HepG2 (cell line): ENCODE data around the gene PCDHGA1. TPM values are rescaled to one million over a fixed set of nuclear protein-coding genes. Genes with fewer than 3 reads are reported as not detected.

ENCODE experiments used
- ATAC-seq: fragments of 200-7000 bp; cut with Tn5 transposase; 3 replicates; pipeline ENCODE4 v1.9.1; 2020; ENCODE audit warnings: mild to moderate bottlenecking, moderate library complexity
- BruUV-seq: library from RNA; stranded (reverse); fragments of 400-500 nt; replicated peaks from 2 replicates; lab custom pipeline; 2021; lab: Mats Ljungman, UMichigan
- CTCF ChIA-PET: fragments of 300-600 bp; formaldehyde crosslinking; extraction: SDS; loops from one replicate; lab custom pipeline; 2021; ENCODE audit warnings: low total read pairs, inconsistent platforms, low intra/inter-chr PET ratio; lab: Yijun Ruan, JAX
- POLR2A ChIA-PET: fragments of 350-600 bp; sonication (Branson Sonifier 250); formaldehyde crosslinking; loops from one replicate; lab custom pipeline; 2020; ENCODE audit warnings: antibody characterized with exemption, inconsistent platforms; lab: Yijun Ruan, JAX
- DNase-seq: peaks from one replicate; pipeline ENCODE4 v3.0.0-alpha.2; 2015; ENCODE audit warnings: low spot score
- FAIRE-seq: peaks from 3 replicates; lab custom pipeline; 2011; peaks lifted over from hg19 to GRCh38; lab: Jason Lieb, UNC
- H2AFZ ChIP-seq: one replicate; pipeline ENCODE4 v1.6.1; 2011; ENCODE audit warnings: low read length, inconsistent platforms
- H3K27ac ChIP-seq: fragments of 300-600 bp; 3 replicates; pipeline ENCODE4 v1.8.0; 2011; ENCODE audit warnings: mixed run types, mild to moderate bottlenecking, mixed read lengths, low read length, inconsistent platforms; ENCODE audit not compliant: insufficient read depth; ENCODE audit errors: extremely low read length
- H3K27me3 ChIP-seq, 2 experiments: fragments of 200-600 bp in 1 of 2; 2 replicates in 1 of 2; 3 replicates in 1 of 2; pipeline versions ENCODE4 v1.6.0 to v1.8.0; 2011; ENCODE audit warnings: low read length in 2 of 2, mild to moderate bottlenecking in 2 of 2, moderate library complexity in 2 of 2, inconsistent platforms in 1 of 2; ENCODE audit not compliant: insufficient read depth in 2 of 2, control insufficient read depth in 1 of 2
- H3K36me3 ChIP-seq, 2 experiments: fragments of 200-600 bp in 1 of 2; replicated peaks in 1 of 2; 2 replicates in 1 of 2; 3 replicates in 1 of 2; pipeline versions ENCODE4 v1.5.1 to v1.8.0; 2011; ENCODE audit warnings: low read length in 2 of 2, inconsistent platforms in 1 of 2; ENCODE audit not compliant: insufficient read depth in 2 of 2, control insufficient read depth in 1 of 2
- H3K4me1 ChIP-seq: 2 replicates; pipeline ENCODE4 v1.5.1; 2012; ENCODE audit warnings: low read length, inconsistent platforms; ENCODE audit not compliant: insufficient read depth
- H3K4me2 ChIP-seq: 2 replicates; pipeline ENCODE4 v1.6.0; 2011; ENCODE audit warnings: low read depth, low read length, inconsistent platforms
- H3K4me3 ChIP-seq, 3 experiments: fragments of 200-600 bp in 1 of 3; sonication (generic), shearing (Covaris generic) in 1 of 3; replicated peaks in 1 of 3; 2 replicates each; pipeline ENCODE4 v1.5.1; 2011 to 2016; ENCODE audit warnings: low read length in 3 of 3, inconsistent platforms in 2 of 3, low read depth in 2 of 3, mild to moderate bottlenecking in 2 of 3, control low read depth in 1 of 3, mixed read lengths in 1 of 3; ENCODE audit not compliant: insufficient read depth in 1 of 3
- H3K79me2 ChIP-seq: one replicate; pipeline ENCODE4 v1.6.1; 2011; ENCODE audit warnings: low read length, inconsistent platforms; ENCODE audit not compliant: insufficient read depth
- H3K9ac ChIP-seq: 2 replicates; pipeline ENCODE4 v1.6.0; 2011; ENCODE audit warnings: mild to moderate bottlenecking, low read depth, low read length, inconsistent platforms; ENCODE audit not compliant: insufficient read depth
- H3K9me3 ChIP-seq: 2 replicates; pipeline ENCODE4 v1.5.1; 2012; ENCODE audit warnings: mild to moderate bottlenecking, low read length
- H4K20me1 ChIP-seq: 2 replicates; pipeline ENCODE4 v1.6.0; 2011; ENCODE audit warnings: inconsistent platforms, mild to moderate bottlenecking, low read length, moderate library complexity; ENCODE audit not compliant: insufficient read depth
- DNMT3B ChIP-seq: conservative IDR thresholded peaks from 2 replicates; pipeline ENCODE4 v1.6.1; 2016; ENCODE audit warnings: missing biosample characterization, control low read depth
- MED13 ChIP-seq: sonication (generic); formaldehyde crosslinking; IDR thresholded peaks from 2 replicates; pipeline ENCODE4 v1.5.0; 2020; ENCODE audit warnings: missing genetic modification reagents
- NFIB ChIP-seq: sonication (generic); formaldehyde crosslinking; IDR thresholded peaks from 2 replicates; pipeline ENCODE4 v1.9.0; 2021; ENCODE audit warnings: missing genetic modification reagents, mild to moderate bottlenecking, borderline replicate concordance
- RAD21 ChIP-seq: fragments of 450-650 bp; formaldehyde crosslinking; IDR thresholded peaks from 2 replicates; pipeline ENCODE4 v1.5.0; 2020; ENCODE audit warnings: mild to moderate bottlenecking
- RBFOX2 ChIP-seq: fragments of 200-400 bp; formaldehyde crosslinking; IDR thresholded peaks from 2 replicates; pipeline ENCODE4 v1.6.1; 2017; ENCODE audit warnings: low read depth, mild to moderate bottlenecking, low read length
- SNAI1 ChIP-seq: sonication (generic); formaldehyde crosslinking; IDR thresholded peaks from 2 replicates; pipeline ENCODE4 v1.5.0; 2020; ENCODE audit warnings: mild to moderate bottlenecking, missing genetic modification reagents, borderline replicate concordance
- ZBTB1 ChIP-seq: sonication (generic); formaldehyde crosslinking; IDR thresholded peaks from 2 replicates; pipeline ENCODE4 v1.4.0; 2020; ENCODE audit warnings: missing genetic modification reagents, borderline replicate concordance
- ZFX ChIP-seq: sonication (generic); formaldehyde crosslinking; IDR thresholded peaks from 2 replicates; pipeline ENCODE4 v1.4.0; 2020; ENCODE audit warnings: mild to moderate bottlenecking, low read depth, missing genetic modification reagents, moderate library complexity
- ZNF234 ChIP-seq: sonication (generic); formaldehyde crosslinking; conservative IDR thresholded peaks from 2 replicates; pipeline ENCODE4 v1.5.1; 2020; ENCODE audit warnings: mild to moderate bottlenecking, missing genetic modification reagents
- ZNF414 ChIP-seq: sonication (generic); formaldehyde crosslinking; IDR thresholded peaks from 2 replicates; pipeline ENCODE4 v1.5.0; 2020; ENCODE audit warnings: missing genetic modification reagents
- ZNF441 ChIP-seq: sonication (generic); formaldehyde crosslinking; IDR thresholded peaks from 2 replicates; pipeline ENCODE4 v1.7.0; 2021; ENCODE audit warnings: missing genetic modification reagents, borderline replicate concordance
- ZNF75D ChIP-seq: sonication (generic); formaldehyde crosslinking; IDR thresholded peaks from 2 replicates; pipeline ENCODE4 v1.8.1; 2023; ENCODE audit warnings: missing genetic modification reagents, mild to moderate bottlenecking, borderline replicate concordance
- ZNF761 ChIP-seq: sonication (generic); formaldehyde crosslinking; conservative IDR thresholded peaks from 2 replicates; pipeline ENCODE4 v1.4.0; 2020; ENCODE audit warnings: mild to moderate bottlenecking, missing genetic modification reagents
- WGBS: methylation state at CpG from one replicate; pipeline ENCODE4 v1.1.6; 2017; ENCODE audit warnings: low lambda C conversion rate; 5-methylcytosine and 5-hydroxymethylcytosine counted together
- in situ Hi-C: cut with HindIII; loops from 2 replicates; pipeline ENCODE4 v1.10.0; 2017; ENCODE audit warnings: low pct_unique_long_range_greater_than_20kb; ENCODE audit not compliant: extremely low pct_ligation_motif_present
- intact Hi-C: fragments of 100-400 bp; cut with micrococcal nuclease; formaldehyde crosslinking; loops from one replicate; pipeline ENCODE4 v1.10.0; 2022; ENCODE audit not compliant: unreplicated experiment
- polyA plus RNA-seq, 8 experiments: library from polyadenylated mRNA; depleted of rRNA in 3 of 8; stranded (reverse) in 7 of 8; unstranded in 1 of 8; fragments of >200 nt; fragmentation: Illumina TruSeq in 4 of 8; extraction: Trizol in 4 of 8; gene quantifications; 2 replicates each; pipeline versions ENCODE4 v1.2.1 to v1.2.3, GENCODE V29; 2011 to 2016; ENCODE audit warnings: low read depth in 4 of 8, missing spikeins in 1 of 8, mixed read lengths in 1 of 8; ENCODE audit not compliant: insufficient read depth in 1 of 8
- total RNA-seq, 5 experiments: library from RNA; depleted of rRNA; stranded (reverse); fragments of >200 nt; fragmentation: Illumina TruSeq; extraction: Trizol; gene quantifications; 2 replicates each; pipeline ENCODE4 v1.2.3, GENCODE V29; 2016; ENCODE audit warnings: low read depth in 1 of 5
- TF ChIP-seq, protein P1 (sequence below): sonication (generic); formaldehyde crosslinking; IDR thresholded peaks from 2 replicates; pipeline ENCODE4 v1.5.0; 2020; ENCODE audit warnings: mild to moderate bottlenecking, missing genetic modification reagents, moderate library complexity
- TF ChIP-seq, protein P2 (sequence below): sonication (generic); formaldehyde crosslinking; IDR thresholded peaks from 2 replicates; pipeline ENCODE4 v1.5.0; 2020; ENCODE audit warnings: missing genetic modification reagents

Gene PCDHGA1
- total and polyA plus RNA-seq, 2 of the 13 experiments (the other 11 are each of a cell fraction or from before 2014, with no cell fraction given), result 0.31 to 0.40 TPM

DNA sequence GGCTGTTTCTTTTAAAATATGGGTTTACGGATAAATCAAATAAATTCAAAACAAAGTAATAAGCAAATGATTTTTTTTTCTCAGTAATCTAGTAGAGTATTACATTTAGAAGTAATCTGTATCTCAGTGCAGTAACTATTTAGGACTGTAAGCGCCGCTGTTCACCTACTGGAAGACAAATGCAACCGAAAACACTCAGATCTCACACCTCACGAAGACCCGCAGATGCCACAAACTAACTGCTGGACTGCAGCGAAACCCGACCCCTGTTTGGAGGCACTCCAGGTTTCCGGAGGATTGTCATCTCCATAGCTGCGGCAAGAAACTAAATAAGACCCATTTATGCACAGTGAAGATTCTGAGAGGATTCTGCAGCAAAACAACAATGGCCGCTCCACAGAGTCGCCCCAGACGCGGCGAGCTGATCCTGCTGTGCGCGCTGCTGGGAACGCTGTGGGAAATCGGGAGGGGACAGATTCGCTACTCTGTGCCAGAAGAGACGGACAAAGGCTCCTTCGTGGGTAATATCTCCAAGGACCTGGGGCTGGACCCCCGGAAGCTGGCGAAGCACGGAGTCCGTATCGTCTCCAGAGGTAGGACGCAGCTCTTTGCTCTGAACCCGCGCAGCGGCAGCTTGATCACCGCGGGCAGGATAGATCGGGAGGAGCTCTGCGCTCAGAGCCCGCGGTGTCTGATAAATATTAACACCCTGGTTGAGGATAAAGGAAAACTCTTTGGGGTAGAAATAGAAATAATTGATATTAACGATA lies 62.3 kb downstream of the PCDHGA1 start, which contains the start of gene PCDHGA8:
Gene PCDHGA8 (plus strand): TSS at position 205 of the 770 bp plus-strand sequence. CDS start 181 bp downstream, at position 386.
- ATAC-seq, result no peak
- 89% methylated on average over 38 of the region's 38 CpGs for whole genome bisulfite sequencing
- no TSS peak for BruUV-seq
- ChIA-PET POLR2A (no interaction called here), CTCF (no interaction called here)
- H3K27ac ChIP-seq, result no peak within 1 kb of the TSS
- no peak for FAIRE-seq
- no peaks in the 10 kb centered on the region for H3K36me3 ChIP-seq
- H3K4me3 ChIP-seq, result no peak within 1 kb of the TSS
- H3K4me1 ChIP-seq, result peaks cover 5% of the 10 kb centered on the region; the same call in 1 of the 2 replicates
- no peaks in the 10 kb centered on the region for H3K79me2 ChIP-seq
- no peaks in the 10 kb centered on the region for H3K27me3 ChIP-seq
- DNase-seq, result no peak
- no peak within 1 kb of the TSS for H3K4me2 ChIP-seq
- no peak within 1 kb of the TSS for H3K9ac ChIP-seq
- H2AFZ ChIP-seq, result no peak within 1 kb of the TSS
- intact Hi-C loops (no loop called here), in situ Hi-C loops (no loop called here)
- peaks cover 47% of the 10 kb centered on the region for H3K9me3 ChIP-seq
- TF ChIP-seq ZNF414 (CRISPR knock-in tag), result no peak
- TF ChIP-seq, protein P1, sequence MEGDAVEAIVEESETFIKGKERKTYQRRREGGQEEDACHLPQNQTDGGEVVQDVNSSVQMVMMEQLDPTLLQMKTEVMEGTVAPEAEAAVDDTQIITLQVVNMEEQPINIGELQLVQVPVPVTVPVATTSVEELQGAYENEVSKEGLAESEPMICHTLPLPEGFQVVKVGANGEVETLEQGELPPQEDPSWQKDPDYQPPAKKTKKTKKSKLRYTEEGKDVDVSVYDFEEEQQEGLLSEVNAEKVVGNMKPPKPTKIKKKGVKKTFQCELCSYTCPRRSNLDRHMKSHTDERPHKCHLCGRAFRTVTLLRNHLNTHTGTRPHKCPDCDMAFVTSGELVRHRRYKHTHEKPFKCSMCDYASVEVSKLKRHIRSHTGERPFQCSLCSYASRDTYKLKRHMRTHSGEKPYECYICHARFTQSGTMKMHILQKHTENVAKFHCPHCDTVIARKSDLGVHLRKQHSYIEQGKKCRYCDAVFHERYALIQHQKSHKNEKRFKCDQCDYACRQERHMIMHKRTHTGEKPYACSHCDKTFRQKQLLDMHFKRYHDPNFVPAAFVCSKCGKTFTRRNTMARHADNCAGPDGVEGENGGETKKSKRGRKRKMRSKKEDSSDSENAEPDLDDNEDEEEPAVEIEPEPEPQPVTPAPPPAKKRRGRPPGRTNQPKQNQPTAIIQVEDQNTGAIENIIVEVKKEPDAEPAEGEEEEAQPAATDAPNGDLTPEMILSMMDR (CRISPR knock-in tag), result peak; percentile 17; the same call in 1 of the 2 replicates
- no peaks in the 10 kb centered on the region for H4K20me1 ChIP-seq

DNA sequence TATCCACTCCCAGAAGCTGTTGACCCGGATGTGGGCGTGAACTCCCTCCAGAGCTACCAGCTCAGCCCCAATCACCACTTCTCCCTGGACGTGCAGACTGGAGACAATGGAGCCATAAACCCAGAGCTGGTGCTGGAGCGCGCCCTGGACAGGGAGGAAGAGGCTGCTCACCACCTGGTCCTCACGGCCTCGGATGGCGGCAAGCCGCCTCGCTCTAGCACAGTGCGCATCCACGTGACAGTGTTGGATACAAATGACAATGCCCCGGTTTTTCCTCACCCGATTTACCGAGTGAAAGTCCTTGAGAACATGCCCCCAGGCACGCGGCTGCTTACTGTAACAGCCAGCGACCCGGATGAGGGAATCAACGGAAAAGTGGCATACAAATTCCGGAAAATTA lies 63.0 kb downstream of the PCDHGA1 start:
- Histone ChIP-seq H3K4me2 (no peak overlapping the region), H3K9ac (no peak overlapping the region), H3K4me3 (no peak overlapping the region), H3K27me3 (no peaks in the 10 kb centered on the region), H3K4me1 (peaks cover 5% of the 10 kb centered on the region; the same call in 1 of the 2 replicates), H3K9me3 (peaks cover 51% of the 10 kb centered on the region), H3K36me3 (no peaks in the 10 kb centered on the region), H2AFZ (no peak overlapping the region), H3K79me2 (no peaks in the 10 kb centered on the region), H3K27ac (no peak overlapping the region), H4K20me1 (no peaks in the 10 kb centered on the region)
- ATAC-seq, result no peak
- no peak for DNase-seq
- intact Hi-C loops (no loop called here), in situ Hi-C loops (no loop called here)
- CTCF ChIA-PET, result no interaction called here
- 64% methylated on average over 16 of the region's 21 CpGs for WGBS
- POLR2A ChIA-PET, result no interaction called here
- BruUV-seq, result no TSS peak
- no peak for FAIRE-seq
- no peak for TF ChIP-seq SNAI1 (CRISPR knock-in tag)
- no peak for TF ChIP-seq ZNF441 (CRISPR knock-in tag)
- TF ChIP-seq ZFX (CRISPR knock-in tag), result no peak
- TF ChIP-seq MED13, result no peak
- TF ChIP-seq RBFOX2, result no peak
- no peak for TF ChIP-seq ZBTB1 (CRISPR knock-in tag)
- TF ChIP-seq, protein P2, sequence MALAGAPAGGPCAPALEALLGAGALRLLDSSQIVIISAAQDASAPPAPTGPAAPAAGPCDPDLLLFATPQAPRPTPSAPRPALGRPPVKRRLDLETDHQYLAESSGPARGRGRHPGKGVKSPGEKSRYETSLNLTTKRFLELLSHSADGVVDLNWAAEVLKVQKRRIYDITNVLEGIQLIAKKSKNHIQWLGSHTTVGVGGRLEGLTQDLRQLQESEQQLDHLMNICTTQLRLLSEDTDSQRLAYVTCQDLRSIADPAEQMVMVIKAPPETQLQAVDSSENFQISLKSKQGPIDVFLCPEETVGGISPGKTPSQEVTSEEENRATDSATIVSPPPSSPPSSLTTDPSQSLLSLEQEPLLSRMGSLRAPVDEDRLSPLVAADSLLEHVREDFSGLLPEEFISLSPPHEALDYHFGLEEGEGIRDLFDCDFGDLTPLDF (CRISPR knock-in tag), result no peak
- no peak for TF ChIP-seq DNMT3B (CRISPR knock-in tag)
- TF ChIP-seq NFIB, result no peak
- no peak for TF ChIP-seq ZNF234
- no peak for TF ChIP-seq ZNF75D (CRISPR knock-in tag)
- no peak for TF ChIP-seq ZNF761 (CRISPR knock-in tag)
- TF ChIP-seq RAD21 (CRISPR knock-in tag), result no peak
- TF ChIP-seq, all 625 proteins: peak for 0
